GM18870 (cell line): Measurements from ENCODE around the gene SYNJ2BP.

ENCODE experiments used
- ATAC-seq: cut with Tn5 transposase; IDR thresholded peaks from one replicate; pipeline ENCODE4 v1.9.1; 2021; ENCODE audit warnings: moderate library complexity; ENCODE audit not compliant: unreplicated experiment

Gene SYNJ2BP

GRCh38 chr14:70392676-70393075 lies 24.2 kb downstream of the SYNJ2BP start:
- ATAC-seq, result no peak

GRCh38 chr14:70391493-70392391 lies 25.1 kb downstream of the SYNJ2BP start:
- no peak for ATAC-seq

GRCh38 chr14:70382536-70382935 lies 34.4 kb downstream of the SYNJ2BP start:
- ATAC-seq, result no peak

GRCh38 chr14:70380824-70381223 lies 36.1 kb downstream of the SYNJ2BP start:
- ATAC-seq, result no peak

GRCh38 chr14:70378696-70379095 lies 38.2 kb downstream of the SYNJ2BP start:
- ATAC-seq, result no peak
